Mucosa of descending colon (tissue), 3 donors: ENCODE data around the gene AOPEP. TPM values are rescaled to one million over a fixed set of nuclear protein-coding genes. Genes with fewer than 3 reads are reported as not detected.

ENCODE experiments used
- ATAC-seq: fragments of 200-7000 bp; cut with Tn5 transposase; one replicate; pipeline ENCODE4 v1.9.1; 2020; ENCODE audit warnings: mild to moderate bottlenecking, moderate library complexity
- DNase-seq, 3 donors: peaks; one replicate each; pipeline ENCODE4 v3.0.0-alpha.2; 2020
- H3K36me3 ChIP-seq: fragments of 200-600 bp; one replicate; pipeline ENCODE4 v1.8.0; 2021; ENCODE audit warnings: low read depth, mild to moderate bottlenecking
- H3K4me1 ChIP-seq: fragments of 200-600 bp; one replicate; pipeline ENCODE4 v1.8.0; 2021; ENCODE audit warnings: low read depth, mild to moderate bottlenecking
- H3K4me3 ChIP-seq: fragments of 200-600 bp; one replicate; pipeline ENCODE4 v1.8.0; 2021; ENCODE audit warnings: mild to moderate bottlenecking
- H3K9me3 ChIP-seq: fragments of 200-600 bp; one replicate; pipeline ENCODE4 v1.8.0; 2021; ENCODE audit warnings: mild to moderate bottlenecking
- intact Hi-C, 2 donors: fragments of 100-400 bp; cut with DNase I in 1 of 2; cut with micrococcal nuclease in 1 of 2; formaldehyde crosslinking; loops; one replicate each; pipeline versions ENCODE4 v1.11.0 to v1.11.1; 2022; cut with DNase I, micrococcal nuclease
- total RNA-seq, 3 donors: library from RNA; stranded (reverse); fragmentation: NEBNext Ultra II Directional in 2 of 3; extraction: Animal tissue kit (Norgen Biotek cat#: 25700) in 2 of 3; gene quantifications; one replicate each; pipeline versions ENCODE4 v1.2.1 to v1.2.4, GENCODE V29; 2021 to 2023
- TF ChIP-seq, protein P1 (sequence below): fragments of 200-600 bp; IDR thresholded peaks from one replicate; pipeline ENCODE4 v1.8.0; 2022; ENCODE audit warnings: antibody characterized with exemption, mild to moderate bottlenecking
- donor health status: DM: no; HTN: no; CAD: no; lungs with moderate emphysema.
- donor health status: DM: no; HTN: no; CAD: no.
- donor health status: DM: no; HTN: yes; CAD: no.

AOPEP gene
- total RNA-seq, 3 donors from 2014 or later: 47.5 to 102 (median 57.8) TPM

DNA sequence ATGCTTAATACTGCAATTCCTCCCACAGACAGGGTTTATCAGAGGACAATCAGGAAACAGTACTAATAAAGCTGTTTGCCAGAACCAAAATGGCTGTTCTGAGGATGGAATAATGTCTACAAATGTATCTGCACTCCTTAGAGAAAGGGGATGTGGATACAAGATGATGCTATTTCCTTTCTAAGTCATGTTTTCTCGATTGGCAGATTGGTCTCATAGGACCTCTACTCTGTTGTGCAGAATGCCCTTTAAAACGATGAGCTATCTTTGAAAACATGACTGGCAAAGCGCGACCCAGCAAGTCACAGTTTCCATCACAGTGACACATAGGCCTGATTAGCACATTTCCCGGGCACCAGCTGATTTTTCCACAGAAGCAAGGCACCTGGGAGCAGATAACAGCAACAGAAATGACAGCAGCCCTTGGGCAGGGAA, 54.0 kb downstream of the AOPEP start:
- ATAC-seq (no peak), DNase-seq (no peak)
- intact Hi-C loops: loop anchor here (5.0 to 10.0 kb wide), 2 partner anchors 244 to 352 kb away; no protein-coding TSS in a partner anchor
- no peaks in the 10 kb centered on the region for H3K9me3 ChIP-seq
- H3K4me3 ChIP-seq: no peak overlapping the region
- TF ChIP-seq, protein P1, sequence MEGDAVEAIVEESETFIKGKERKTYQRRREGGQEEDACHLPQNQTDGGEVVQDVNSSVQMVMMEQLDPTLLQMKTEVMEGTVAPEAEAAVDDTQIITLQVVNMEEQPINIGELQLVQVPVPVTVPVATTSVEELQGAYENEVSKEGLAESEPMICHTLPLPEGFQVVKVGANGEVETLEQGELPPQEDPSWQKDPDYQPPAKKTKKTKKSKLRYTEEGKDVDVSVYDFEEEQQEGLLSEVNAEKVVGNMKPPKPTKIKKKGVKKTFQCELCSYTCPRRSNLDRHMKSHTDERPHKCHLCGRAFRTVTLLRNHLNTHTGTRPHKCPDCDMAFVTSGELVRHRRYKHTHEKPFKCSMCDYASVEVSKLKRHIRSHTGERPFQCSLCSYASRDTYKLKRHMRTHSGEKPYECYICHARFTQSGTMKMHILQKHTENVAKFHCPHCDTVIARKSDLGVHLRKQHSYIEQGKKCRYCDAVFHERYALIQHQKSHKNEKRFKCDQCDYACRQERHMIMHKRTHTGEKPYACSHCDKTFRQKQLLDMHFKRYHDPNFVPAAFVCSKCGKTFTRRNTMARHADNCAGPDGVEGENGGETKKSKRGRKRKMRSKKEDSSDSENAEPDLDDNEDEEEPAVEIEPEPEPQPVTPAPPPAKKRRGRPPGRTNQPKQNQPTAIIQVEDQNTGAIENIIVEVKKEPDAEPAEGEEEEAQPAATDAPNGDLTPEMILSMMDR: no peak
- H3K4me1 ChIP-seq: no peaks in the 10 kb centered on the region
- no peaks in the 10 kb centered on the region for H3K36me3 ChIP-seq

DNA sequence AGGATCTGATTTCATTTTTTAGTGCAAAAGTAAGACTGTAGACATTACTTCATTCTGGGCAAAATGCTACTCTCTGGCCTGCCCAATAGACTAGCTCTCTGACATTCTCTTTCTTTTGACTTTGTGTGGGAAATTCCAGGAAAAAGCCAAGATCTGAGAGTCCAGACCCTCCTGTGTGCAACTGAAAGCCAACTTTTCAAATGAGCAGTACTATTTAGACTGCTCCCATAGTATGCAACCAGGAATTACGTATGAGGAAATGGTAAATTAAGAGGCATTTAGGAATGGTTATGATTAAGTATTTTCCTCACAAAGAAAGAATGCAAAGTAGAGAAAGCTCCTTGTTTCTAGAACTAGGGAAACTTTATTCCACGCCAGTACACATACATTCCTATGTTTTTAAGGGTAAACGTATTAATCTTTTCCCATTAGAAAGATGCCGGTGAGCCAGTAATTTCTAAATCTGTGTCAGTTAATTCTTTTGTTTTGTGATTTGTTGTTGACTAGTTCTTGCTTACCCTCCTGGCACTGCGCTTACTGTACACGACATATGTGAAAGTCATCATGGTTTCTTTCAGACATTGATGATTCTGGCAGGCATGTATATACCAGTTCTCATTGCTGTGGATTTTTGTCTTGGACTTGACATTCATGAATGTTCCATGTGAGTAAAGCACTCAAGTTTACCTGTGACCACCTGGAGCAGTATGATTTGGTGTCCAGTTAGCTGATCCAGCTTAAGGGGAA, 56.0 kb downstream of the AOPEP start:
- TF ChIP-seq, protein P1: no peak
- no peak for DNase-seq
- H3K4me1 ChIP-seq: no peaks in the 10 kb centered on the region
- no peaks in the 10 kb centered on the region for H3K36me3 ChIP-seq
- peak; percentile 11 for ATAC-seq
- no peaks in the 10 kb centered on the region for H3K9me3 ChIP-seq
- intact Hi-C loops: loop anchor here (5.0 to 10.0 kb wide), 2 partner anchors 242 to 350 kb away; no protein-coding TSS in a partner anchor
- H3K4me3 ChIP-seq: no peak overlapping the region

DNA sequence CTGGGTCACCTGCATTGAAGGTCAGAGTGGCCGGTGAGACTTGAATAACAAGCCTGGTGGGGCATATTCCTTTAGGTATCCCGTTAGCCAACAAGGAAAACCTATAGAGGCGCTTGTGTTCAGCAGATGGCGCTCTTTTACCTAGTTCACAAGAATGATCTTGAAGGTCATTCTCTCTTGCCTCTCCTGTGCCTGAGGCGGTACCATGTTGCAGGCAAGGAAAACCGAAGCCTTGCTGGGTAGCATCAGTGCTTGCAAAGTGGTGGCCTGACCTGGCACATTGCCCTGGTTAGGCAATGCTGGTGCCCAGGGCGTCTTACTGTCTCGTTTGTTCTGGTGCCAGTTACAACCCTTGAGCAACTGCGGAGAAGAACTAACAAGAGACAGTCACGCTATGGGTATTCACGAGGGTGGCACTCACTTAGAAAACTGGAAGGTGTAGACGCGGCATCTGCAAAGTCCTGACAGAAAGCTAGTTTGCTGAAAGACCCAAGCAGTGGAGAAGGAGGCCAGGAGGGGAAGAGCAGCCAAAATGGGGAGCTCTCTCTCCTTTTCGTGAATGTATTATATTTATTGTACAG, 56.7 kb downstream of the AOPEP start:
- Histone ChIP-seq H3K4me1 (no peaks in the 10 kb centered on the region), H3K9me3 (no peaks in the 10 kb centered on the region), H3K4me3 (no peak overlapping the region), H3K36me3 (no peaks in the 10 kb centered on the region)
- ATAC-seq (peak; percentile 96), DNase-seq (peak; percentile 53 to 90 (median 60))
- intact Hi-C loops: loop anchor here (5.0 to 10.0 kb wide), 2 partner anchors 242 to 349 kb away; no protein-coding TSS in a partner anchor
- TF ChIP-seq, protein P1: no peak

DNA sequence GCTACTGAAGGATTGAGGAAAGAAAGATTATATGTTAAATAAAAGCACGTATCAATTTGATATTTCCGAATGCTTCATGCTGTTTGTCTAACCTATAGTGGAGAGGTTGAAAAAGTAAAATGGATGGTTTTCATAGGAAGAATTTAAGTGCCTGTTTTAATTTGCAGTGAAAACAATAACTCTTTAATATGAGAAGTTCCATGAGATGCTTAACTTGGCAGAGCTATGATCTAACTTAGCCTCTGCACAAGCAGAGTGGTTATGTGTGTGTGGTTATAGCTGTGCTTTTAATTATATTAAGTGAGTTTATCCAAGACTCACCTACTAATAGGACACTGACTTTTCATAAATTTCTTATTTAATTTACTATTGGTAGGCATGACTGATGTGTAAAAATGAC, 57.4 kb downstream of the AOPEP start:
- intact Hi-C loops: loop anchor here (5.0 to 10.0 kb wide), 2 partner anchors 241 to 348 kb away; no protein-coding TSS in a partner anchor
- TF ChIP-seq, protein P1: no peak
- H3K4me3 ChIP-seq: no peak overlapping the region

DNA sequence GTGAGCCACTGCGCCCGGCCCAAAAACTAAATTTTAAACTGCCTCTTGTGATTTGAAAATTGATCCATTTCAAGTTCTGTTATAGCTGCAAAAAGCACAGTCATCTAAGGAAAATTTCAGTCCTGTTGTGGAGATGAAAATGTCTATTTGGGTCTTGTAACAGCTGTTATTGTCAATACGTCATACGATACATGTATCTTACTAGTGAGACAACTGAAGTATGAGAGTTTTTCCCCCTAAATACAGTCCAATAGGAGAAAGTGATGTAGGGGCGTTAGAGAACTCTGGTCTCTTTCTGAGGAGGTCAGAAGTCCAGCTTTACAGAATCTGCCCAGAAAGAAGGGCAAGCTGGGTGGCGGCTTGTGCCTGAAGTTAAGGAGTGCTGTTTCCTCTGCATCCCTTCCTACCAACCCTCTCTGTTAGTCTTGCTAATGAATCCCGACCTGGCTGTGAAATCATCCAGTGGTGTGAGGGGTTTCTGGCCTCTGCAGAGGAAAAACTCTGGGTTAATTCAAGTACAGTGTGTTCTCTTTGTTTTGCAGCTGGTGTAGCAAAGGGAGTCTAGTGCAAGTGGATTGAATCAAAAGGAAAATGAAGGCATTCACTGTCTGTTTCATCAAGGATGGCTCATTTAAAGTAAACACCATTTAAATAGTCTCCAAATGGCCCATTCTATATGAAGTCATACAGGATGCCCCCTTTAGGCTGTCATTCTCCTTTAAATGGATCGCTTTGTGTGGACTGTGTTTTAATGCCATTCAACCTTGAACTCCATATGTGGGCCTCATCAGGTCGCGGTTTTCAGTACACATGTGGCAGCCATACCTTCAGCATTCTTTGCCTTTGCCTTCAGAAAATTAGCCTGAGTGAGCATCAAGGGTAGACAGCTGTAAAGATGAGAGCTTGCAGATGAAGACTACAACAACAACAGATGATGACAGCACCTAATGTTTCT, 59.0 kb downstream of the AOPEP start:
- intact Hi-C loops: loop anchor here in 1 of 2 donors (10.0 kb wide), 1 partner anchor 239 kb away; no protein-coding TSS in a partner anchor
- no peaks in the 10 kb centered on the region for H3K36me3 ChIP-seq
- H3K4me1 ChIP-seq: no peaks in the 10 kb centered on the region
- DNase-seq (no peak), ATAC-seq (no peak)
- H3K9me3 ChIP-seq: no peaks in the 10 kb centered on the region
- no peak overlapping the region for H3K4me3 ChIP-seq
- TF ChIP-seq, protein P1: no peak

More for the DNA sequence above, 57.4 kb downstream of the AOPEP start:
- Histone ChIP-seq H3K36me3 (no peaks in the 10 kb centered on the region), H3K9me3 (no peaks in the 10 kb centered on the region), H3K4me1 (no peaks in the 10 kb centered on the region)
- DNase-seq (no peak), ATAC-seq (no peak)
